KBM-7 (cell line): ENCODE measurements around the gene CMC1.

Experiments
- DNase-seq: peaks from one replicate; pipeline ENCODE4 v3.0.0-alpha.2; 2015
- in situ Hi-C: fragments of 300-500 bp; cut with MboI; formaldehyde crosslinking; loops from 2 replicates; pipeline ENCODE4 v1.14.3; 2020; ENCODE audit warnings: low sequenced_read_pairs, low pct_unique_long_range_greater_than_20kb, mixed read lengths

The CMC1 gene

GRCh38 chr3:28292622-28293021 lies 51.2 kb downstream of the CMC1 start:
- in situ Hi-C loops: no loop called here
- DNase-seq: no peak

DNA sequence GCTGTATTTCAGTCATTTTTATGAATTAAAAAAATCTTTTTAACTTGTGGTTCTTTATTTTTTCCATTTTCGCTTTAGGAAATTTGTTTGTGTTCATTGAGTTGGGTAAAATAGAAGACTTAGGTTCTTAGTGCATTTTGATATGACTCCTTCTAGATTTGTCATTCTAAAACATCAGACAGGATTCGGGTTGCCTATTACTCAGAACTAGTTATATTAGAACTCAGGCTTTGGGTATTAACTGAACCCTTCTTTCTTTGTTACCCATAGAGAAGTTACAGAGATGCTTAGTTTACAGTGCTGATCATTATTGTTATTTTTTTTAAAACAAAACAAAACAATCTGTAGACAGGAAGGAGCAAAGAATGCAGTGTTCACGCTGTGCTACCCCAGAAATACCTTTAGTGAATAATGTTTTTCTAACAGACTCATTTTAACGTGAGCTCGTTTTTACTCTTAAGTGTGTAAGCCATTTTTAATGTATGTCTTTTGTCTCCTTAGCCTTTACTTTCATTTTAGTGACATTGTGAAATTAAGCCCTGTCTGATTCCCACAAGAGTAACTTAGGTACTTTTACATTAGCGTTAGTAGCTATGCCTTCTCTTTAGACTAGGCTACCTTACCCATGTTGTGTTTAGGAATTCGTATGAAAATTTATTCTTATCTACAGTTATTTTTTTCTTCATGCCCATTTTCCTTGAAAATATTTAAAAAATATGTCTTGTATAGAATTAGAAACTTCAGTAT lies 53.4 kb downstream of the CMC1 start:
- in situ Hi-C loops: no loop called here
- no peak for DNase-seq

DNA sequence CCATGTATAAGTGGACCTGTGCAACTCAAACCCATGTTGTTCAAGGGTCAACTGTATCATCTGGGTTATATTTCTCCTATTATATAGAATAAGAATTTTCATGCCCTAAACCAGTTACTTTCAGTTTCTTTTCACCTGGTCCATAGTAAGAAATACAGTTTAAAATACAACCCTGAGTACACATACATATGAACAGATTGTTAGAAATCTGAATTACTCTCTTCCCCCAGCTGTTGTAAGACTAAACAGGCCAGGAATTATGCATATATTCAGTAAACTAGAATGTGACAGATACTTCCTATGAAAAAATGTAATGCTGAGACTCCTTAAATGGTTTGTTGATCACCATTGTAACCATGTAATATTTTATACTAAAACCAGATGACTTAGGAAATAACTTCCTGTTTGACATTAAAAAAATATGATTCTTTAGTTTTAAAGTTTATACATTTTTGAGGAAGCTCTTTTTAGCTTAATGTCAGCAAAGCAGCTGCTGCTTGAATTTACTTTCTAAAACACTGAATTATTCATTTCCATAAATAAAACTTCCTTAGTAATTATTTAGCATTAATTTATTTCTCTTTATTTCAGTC lies 54.6 kb downstream of the CMC1 start:
- no peak for DNase-seq
- in situ Hi-C loops: no loop called here

GRCh38 chr3:28299705-28300104 lies 58.3 kb downstream of the CMC1 start:
- DNase-seq: no peak
- in situ Hi-C loops: loop anchor here (25.0 kb wide), 1 partner anchor 587 kb away; the partner anchor contains the start of gene EOMES

GRCh38 chr3:28300345-28300962 lies 59.0 kb downstream of the CMC1 start:
- no peak for DNase-seq
- in situ Hi-C loops: loop anchor here (25.0 kb wide), 1 partner anchor 588 kb away; the partner anchor contains the start of gene EOMES

GRCh38 chr3:28301688-28302087 lies 60.3 kb downstream of the CMC1 start:
- no peak for DNase-seq
- in situ Hi-C loops: loop anchor here (25.0 kb wide), 1 partner anchor 589 kb away; the partner anchor contains the start of gene EOMES

- DNase-seq: no peak
- in situ Hi-C loops: loop anchor here (25.0 kb wide), 1 partner anchor 596 kb away; the partner anchor contains the start of gene EOMES
Observed at GRCh38 chr3:28308196-28308595, 66.8 kb downstream of the CMC1 start.

DNA sequence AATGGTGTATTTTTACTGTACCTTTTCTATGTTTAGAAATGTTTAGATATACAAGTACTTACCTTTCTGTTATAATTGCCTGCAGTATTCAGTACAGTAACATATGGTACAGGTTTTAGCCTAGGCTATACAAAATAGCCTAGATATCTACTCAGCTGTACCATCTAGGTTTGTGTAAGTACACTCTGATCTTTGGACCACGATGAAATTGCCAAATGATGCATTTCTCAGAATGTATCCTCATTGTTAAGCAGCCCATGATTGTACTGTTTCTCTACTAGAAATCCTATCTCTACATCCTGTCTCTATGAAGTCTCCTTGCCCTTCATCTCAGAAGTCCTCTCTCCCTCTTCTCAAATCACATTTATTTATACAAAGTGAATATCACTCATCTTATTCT lies 74.3 kb downstream of the CMC1 start:
- no peak for DNase-seq
- in situ Hi-C loops: loop anchor here (25.0 kb wide), 1 partner anchor 603 kb away; the partner anchor contains the start of gene EOMES

DNA sequence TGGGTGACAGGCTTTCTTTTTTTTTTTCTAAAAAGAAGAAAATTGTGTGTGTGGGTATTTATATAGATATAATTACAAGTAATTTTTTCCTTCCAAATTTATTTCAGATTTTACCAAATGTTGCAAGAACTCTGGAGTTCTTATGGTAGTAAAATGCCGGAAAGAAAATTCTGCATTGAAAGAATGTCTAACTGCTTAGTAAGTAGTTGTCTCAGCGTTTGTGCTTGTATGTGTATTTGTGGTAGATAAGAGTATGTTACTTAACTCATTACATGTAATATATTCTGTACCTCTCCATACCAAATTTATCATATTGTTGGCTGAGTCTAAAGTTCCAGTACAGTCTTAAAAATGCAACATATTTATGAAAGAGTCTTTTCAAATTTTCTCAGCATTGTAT lies 74.8 kb downstream of the CMC1 start:
- in situ Hi-C loops: loop anchor here (25.0 kb wide), 1 partner anchor 604 kb away; the partner anchor contains the start of gene EOMES
- DNase-seq: no peak

GRCh38 chr3:28317438-28318022 lies 76.1 kb downstream of the CMC1 start:
- in situ Hi-C loops: loop anchor here (25.0 kb wide), 1 partner anchor 605 kb away; the partner anchor contains the start of gene EOMES
- DNase-seq: peak; percentile 21

- in situ Hi-C loops: loop anchor here (25.0 kb wide), 1 partner anchor 609 kb away; the partner anchor contains the start of gene EOMES
- DNase-seq: no peak
Observed at GRCh38 chr3:28320981-28321380, 79.6 kb downstream of the CMC1 start.

DNA sequence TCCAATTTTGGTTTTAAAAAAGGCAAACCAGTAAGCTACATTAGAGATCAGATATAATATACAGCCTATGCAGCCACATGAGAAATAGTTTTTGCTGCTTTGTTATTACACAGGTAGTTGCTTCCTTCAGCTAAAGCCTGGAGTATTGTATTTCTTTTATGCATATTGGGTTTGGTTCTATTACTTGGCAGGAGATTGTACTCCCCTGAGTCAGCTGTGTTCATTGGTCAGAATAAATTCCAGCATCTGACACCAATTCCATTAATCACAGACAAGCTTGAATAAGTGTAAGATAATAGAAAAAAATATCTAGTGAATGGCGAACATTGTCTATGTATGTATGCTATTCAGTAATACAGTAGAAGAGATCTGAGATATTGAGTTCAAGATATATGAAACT lies 81.0 kb downstream of the CMC1 start:
- in situ Hi-C loops: loop anchor here (25.0 kb wide), 1 partner anchor 610 kb away; the partner anchor contains the start of gene EOMES
- DNase-seq: no peak

DNA sequence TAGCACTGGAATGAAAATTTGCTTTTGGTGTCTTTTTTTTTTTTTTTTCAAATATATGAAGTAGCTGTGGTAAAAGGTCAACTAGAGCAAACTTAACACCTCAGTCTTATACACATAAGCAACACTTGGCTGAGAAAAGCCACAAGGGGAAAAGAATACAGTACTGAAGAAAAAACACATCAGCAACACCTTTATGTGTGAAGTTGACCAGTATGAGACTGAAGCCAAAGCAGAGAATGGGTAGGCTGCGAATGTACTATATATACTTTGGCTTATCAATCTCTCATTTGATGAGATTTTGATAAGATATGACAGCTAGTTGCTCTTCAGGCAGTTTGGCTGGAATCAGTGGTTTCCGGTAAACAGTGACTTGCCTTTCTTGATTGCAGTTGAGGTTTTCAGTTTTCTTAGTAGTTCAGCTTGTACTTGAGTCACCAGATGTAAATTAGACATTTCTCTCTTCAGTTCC lies 85.1 kb downstream of the CMC1 start:
- no peak for DNase-seq
- in situ Hi-C loops: no loop called here

DNA sequence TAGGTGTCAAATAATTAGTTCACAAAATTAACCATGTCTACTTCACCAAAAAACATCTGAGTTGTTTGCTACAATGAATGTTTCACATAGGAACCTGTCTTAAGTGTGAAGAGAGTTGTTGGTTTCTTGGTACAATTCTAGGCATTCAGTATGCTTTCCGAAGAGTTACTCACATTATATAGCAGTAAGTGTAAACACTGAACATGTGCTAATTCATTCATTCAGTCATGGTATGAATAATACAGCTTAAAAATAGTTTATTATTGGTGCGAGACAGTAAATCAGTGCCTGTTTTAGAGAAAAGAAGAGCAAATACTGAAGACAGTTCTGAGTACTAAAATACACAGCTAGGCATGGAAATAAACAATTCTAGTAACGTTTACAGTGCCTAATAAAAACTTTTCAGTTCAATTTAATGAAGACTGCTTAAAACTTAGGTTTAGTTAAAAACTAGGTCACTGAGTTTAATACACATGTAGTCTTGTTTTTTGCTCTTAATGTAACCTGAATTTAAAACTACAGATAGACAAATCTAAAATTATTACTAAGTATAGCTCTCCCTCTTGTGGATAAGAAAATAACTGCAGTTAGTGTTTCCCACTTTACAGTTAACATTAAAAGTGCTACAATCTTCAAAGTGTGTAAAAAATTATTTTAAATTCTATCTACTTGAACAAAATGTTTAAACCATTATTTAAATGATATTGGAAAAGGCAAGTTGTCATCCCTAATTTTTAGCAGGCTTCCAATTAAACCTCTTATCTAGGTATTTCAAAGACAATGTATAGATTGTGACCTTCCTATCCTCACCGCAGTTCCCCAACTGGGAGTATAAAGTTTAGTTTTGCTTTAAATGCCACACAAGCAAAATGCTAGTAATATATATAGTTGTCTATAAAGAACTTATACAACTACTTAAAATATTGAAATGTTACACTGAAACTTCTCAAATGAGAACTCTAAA lies 87.1 kb downstream of the CMC1 start:
- peak; percentile 49 for DNase-seq
- in situ Hi-C loops: no loop called here

DNA sequence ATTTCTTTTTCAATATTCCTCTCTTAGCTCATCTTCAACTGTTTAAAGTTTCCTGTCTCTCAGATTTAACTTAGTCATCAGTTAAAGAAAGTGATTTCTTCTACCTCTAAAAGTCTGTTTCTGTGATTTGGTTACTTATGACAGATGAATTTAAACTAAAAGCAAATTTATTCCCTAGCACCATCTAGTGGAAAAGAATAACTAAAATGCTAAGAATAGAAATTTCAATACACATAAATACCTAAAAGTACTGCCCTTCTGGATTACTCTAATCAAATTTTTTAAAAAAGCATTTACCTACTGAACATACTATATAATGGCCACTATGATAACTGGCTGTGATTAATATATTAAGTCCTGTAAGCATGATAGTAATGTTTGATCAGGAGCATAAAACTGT lies 93.1 kb downstream of the CMC1 start:
- in situ Hi-C loops: no loop called here
- DNase-seq: no peak

DNA sequence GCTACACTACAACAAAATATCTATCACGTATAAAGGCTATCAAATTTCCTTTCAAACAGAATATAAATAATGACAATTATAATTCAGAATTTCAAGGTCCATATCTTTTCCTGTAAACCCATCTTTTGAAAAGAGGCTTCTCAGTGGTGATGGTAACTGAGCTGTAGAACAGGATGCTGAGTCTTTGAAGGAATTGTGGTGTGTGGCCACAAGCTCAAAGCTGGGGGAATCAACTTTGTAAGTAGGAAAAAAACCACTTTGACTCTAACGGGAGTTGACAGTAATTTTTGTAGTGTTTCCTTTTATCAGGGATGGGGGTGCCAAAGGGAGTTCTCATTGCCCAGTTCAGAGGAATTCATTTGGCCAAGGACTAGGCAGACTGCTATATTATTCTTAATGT lies 93.8 kb downstream of the CMC1 start:
- DNase-seq: no peak
- in situ Hi-C loops: no loop called here

DNA sequence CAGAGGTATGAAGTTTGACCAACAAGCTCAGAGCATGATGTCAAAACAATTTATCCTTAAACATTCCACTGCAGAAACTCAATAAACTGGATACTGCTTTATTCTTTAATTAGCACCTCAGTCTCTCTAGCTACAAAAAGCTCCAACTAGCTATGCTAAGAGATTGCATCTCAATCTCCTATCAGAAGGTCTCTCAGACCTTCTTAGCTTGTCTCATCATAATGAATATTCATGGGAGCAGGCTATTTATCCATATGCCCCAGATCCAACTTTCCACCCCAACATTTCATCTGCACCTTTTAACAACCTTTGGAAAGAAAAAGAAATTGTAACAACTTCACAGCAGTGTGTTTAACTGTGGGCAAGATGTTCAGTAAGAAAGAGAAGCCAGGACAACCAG lies 95.8 kb downstream of the CMC1 start:
- in situ Hi-C loops: no loop called here
- DNase-seq: no peak

GRCh38 chr3:28343144-28343543 lies 101.7 kb downstream of the CMC1 start:
- DNase-seq: no peak
- in situ Hi-C loops: no loop called here
